OCI-LY3 (cell line): ENCODE measurements around the gene EAPP.

Source experiments
- EZH2phosphoT487 ChIP-seq: fragments of 200-600 bp; shearing (Covaris generic); IDR thresholded peaks from 2 replicates; pipeline ENCODE4 v1.6.1; 2018; ENCODE audit warnings: antibody characterized with exemption, mixed run types, low read depth
- TF ChIP-seq, protein P1 (sequence below): fragments of 200-600, 300-600 bp; sonication (generic); IDR thresholded peaks from 2 replicates; pipeline ENCODE4 v1.5.1; 2014; ENCODE audit warnings: antibody characterized with exemption, low read length, low read depth

DNA sequence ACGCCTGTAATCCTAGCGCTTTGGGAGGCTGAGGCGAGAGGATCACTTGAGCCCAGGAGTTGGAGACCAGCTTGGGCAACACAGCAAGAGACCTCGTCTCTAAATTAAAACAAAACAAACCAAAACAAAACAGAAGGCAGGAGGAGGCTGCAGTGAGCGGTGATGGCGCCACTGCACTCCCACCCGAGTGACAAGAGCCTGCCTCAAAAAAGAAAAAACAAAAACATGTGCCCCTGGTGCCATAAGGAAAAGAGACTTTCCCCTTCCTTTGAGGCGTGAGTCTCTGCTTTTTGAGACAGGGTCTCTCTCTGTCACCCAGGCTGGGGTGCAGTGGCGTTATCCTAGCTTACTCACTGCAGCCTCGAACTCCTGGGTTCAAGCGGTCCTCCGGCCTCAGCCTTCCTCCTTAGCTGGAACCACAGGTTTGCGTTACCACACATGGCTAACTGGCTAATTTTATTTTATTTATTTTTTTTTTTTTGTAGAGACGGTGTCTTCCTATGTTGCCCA is 9.0 kb upstream of the EAPP start:
- TF ChIP-seq, protein P1, sequence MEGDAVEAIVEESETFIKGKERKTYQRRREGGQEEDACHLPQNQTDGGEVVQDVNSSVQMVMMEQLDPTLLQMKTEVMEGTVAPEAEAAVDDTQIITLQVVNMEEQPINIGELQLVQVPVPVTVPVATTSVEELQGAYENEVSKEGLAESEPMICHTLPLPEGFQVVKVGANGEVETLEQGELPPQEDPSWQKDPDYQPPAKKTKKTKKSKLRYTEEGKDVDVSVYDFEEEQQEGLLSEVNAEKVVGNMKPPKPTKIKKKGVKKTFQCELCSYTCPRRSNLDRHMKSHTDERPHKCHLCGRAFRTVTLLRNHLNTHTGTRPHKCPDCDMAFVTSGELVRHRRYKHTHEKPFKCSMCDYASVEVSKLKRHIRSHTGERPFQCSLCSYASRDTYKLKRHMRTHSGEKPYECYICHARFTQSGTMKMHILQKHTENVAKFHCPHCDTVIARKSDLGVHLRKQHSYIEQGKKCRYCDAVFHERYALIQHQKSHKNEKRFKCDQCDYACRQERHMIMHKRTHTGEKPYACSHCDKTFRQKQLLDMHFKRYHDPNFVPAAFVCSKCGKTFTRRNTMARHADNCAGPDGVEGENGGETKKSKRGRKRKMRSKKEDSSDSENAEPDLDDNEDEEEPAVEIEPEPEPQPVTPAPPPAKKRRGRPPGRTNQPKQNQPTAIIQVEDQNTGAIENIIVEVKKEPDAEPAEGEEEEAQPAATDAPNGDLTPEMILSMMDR = no peak
- no peak for TF ChIP-seq EZH2phosphoT487
